Esophagus squamous epithelium (tissue), 5 donors: ENCODE measurements around the gene PLEKHS1. TPM values are rescaled to one million over a fixed set of nuclear protein-coding genes. Genes with fewer than 3 reads are reported as not detected.
A peak's percentile ranks its signal among the peaks of the same experiment; 100 is the strongest.

Source experiments
- DNase-seq: peaks from one replicate; lab custom pipeline; 2025; lab: John Stamatoyannopoulos, UW
- H3K27ac ChIP-seq, 4 donors: fragments of 200-600 bp; sonication (generic); one replicate each; pipeline ENCODE4 v1.5.1; 2016 to 2019; ENCODE audit warnings: mild to moderate bottlenecking in 1 of 4
- H3K27me3 ChIP-seq, 4 donors: fragments of 200-600 bp; sonication (generic); 1 replicate in 3 of 4; 2 replicates in 1 of 4; pipeline versions ENCODE4 v1.5.1 to v1.6.0; 2017 to 2021; ENCODE audit warnings: antibody characterized with exemption in 1 of 4
- H3K36me3 ChIP-seq, 3 donors: fragments of 200-600 bp; sonication (generic); one replicate each; pipeline ENCODE4 v1.5.1; 2016 to 2019
- H3K4me1 ChIP-seq, 3 donors: fragments of 200-600 bp; sonication (generic); one replicate each; pipeline ENCODE4 v1.5.1; 2017 to 2019
- H3K4me3 ChIP-seq, 4 donors: fragments of 200-600 bp; sonication (generic); 1 replicate in 3 of 4; 2 replicates in 1 of 4; pipeline ENCODE4 v1.5.1; 2016 to 2019; ENCODE audit warnings: mild to moderate bottlenecking in 2 of 4, moderate library complexity in 1 of 4
- H3K9me3 ChIP-seq, 3 donors: fragments of 200-600 bp; sonication (generic); one replicate each; pipeline ENCODE4 v1.5.1; 2016 to 2019
- CTCF ChIP-seq, 6 experiments: fragments of 450-650 bp in 4 of 6; fragments of 200-600 bp in 2 of 6; sonication (generic) in 2 of 6; IDR thresholded peaks; one replicate each; pipeline ENCODE4 v1.5.1; 2016 to 2019; ENCODE audit warnings: antibody characterized with exemption in 6 of 6, mild to moderate bottlenecking in 4 of 6, moderate library complexity in 4 of 6
- POLR2A ChIP-seq, 4 donors: fragments of 450-650 bp; IDR thresholded peaks; one replicate each; pipeline ENCODE4 v1.6.1; 2017; ENCODE audit warnings: antibody characterized with exemption in 4 of 4, mild to moderate bottlenecking in 4 of 4, moderate library complexity in 3 of 4
- WGBS, 2 donors: methylation state at CpG; one replicate each; pipeline ENCODE4 v1.1.5; 2018; 5-methylcytosine and 5-hydroxymethylcytosine counted together
- intact Hi-C: fragments of 100-400 bp; cut with DNase I; formaldehyde crosslinking; loops from one replicate; pipeline ENCODE4 v1.15.0; 2022
- total RNA-seq, 4 donors: library from RNA; depleted of rRNA; stranded (reverse); fragments of >200 nt; gene quantifications; one replicate each; pipeline ENCODE4 v1.1.0, GENCODE V29; 2016
- donor health status: DM: yes; HTN: yes; CAD: no.

The PLEKHS1 gene
- total RNA-seq, 4 donors from 2014 or later, result 0.82 TPM; not detected in 3

GRCh38 chr10:113782986-113783704 lies 31.7 kb downstream of the PLEKHS1 start:
- no peaks in the 10 kb centered on the region for H3K9me3 ChIP-seq
- H3K4me1 ChIP-seq, result peaks cover 0 to 7% (median 3%) of the 10 kb centered on the region in 3 donors
- intact Hi-C loops, result no loop called here
- 83 to 86% methylated on average over 8 of the region's 8 CpGs for whole genome bisulfite sequencing, 2 donors
- H3K36me3 ChIP-seq, result no peaks in the 10 kb centered on the region
- no peak for DNase-seq
- no peak overlapping the region for H3K4me3 ChIP-seq
- TF ChIP-seq POLR2A (IDR thresholded peaks at IDR 0.05) (no peak), CTCF (IDR thresholded peaks at IDR 0.05) (no peak)
- H3K27me3 ChIP-seq, result no peaks in the 10 kb centered on the region
- no peak overlapping the region for H3K27ac ChIP-seq

- H3K4me1 ChIP-seq, result peaks cover 0 to 19% (median 15%) of the 10 kb centered on the region in 3 donors
- intact Hi-C loops, result no loop called here
- WGBS, 2 donors, result 7 to 14% methylated on average over 9 of the region's 9 CpGs
- peak overlapping the region; percentile 35 to 66 (median 54) for H3K27ac ChIP-seq
- H3K9me3 ChIP-seq, result no peaks in the 10 kb centered on the region
- TF ChIP-seq POLR2A (IDR thresholded peaks at IDR 0.05), result no peak
- no peak for TF ChIP-seq CTCF (IDR thresholded peaks at IDR 0.05)
- DNase-seq, result no peak
- H3K36me3 ChIP-seq, result no peaks in the 10 kb centered on the region
- peak overlapping the region in 1 of 4 donors; percentile 39 for H3K4me3 ChIP-seq
- H3K27me3 ChIP-seq, result no peaks in the 10 kb centered on the region
These were observed 37.2 kb downstream of the PLEKHS1 start for GRCh38 chr10:113788604-113789083.

DNA sequence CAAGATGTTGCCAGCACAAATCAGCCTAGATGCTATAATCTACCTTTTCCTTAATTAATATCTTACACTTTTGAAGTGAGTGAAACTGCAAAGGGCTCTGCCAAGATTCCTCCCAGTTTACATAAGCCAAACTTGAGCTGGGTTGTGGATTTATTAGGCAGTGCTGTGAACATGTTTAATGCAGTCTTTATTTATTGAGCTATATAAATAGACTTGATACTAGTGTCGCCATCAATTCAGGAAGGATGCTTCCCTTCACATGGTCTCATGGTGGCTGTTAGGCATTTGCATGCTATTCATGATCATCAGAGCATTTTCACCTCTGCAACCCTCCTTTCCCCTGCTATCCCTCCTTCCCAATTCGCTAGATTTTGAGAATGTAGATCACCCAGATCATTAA lies 40.2 kb downstream of the PLEKHS1 start:
- Histone ChIP-seq H3K27me3 (peaks cover 0 to 10% (median 0%) of the 10 kb centered on the region in 4 donors), H3K27ac (no peak overlapping the region), H3K4me3 (no peak overlapping the region), H3K36me3 (no peaks in the 10 kb centered on the region), H3K9me3 (no peaks in the 10 kb centered on the region), H3K4me1 (peaks cover 0 to 19% (median 15%) of the 10 kb centered on the region in 3 donors)
- no peak for TF ChIP-seq CTCF (IDR thresholded peaks at IDR 0.05)
- no peak for TF ChIP-seq POLR2A (IDR thresholded peaks at IDR 0.05)
- WGBS, 2 donors, result 56 to 73% methylated on average over 2 of the region's 2 CpGs
- intact Hi-C loops, result no loop called here
- DNase-seq, result no peak

GRCh38 chr10:113801569-113801968 lies 50.1 kb downstream of the PLEKHS1 start:
- no peak overlapping the region for H3K4me3 ChIP-seq
- no peaks in the 10 kb centered on the region for H3K27me3 ChIP-seq
- TF ChIP-seq POLR2A (IDR thresholded peaks at IDR 0.05) (no peak), CTCF (IDR thresholded peaks at IDR 0.05) (no peak)
- no peaks in the 10 kb centered on the region for H3K36me3 ChIP-seq
- peak overlapping the region in 1 of 4 donors; percentile 52 for H3K27ac ChIP-seq
- WGBS, 2 donors, result 70 to 73% methylated on average over 6 of the region's 6 CpGs
- no peaks in the 10 kb centered on the region for H3K9me3 ChIP-seq
- peaks cover 0 to 31% (median 4%) of the 10 kb centered on the region in 3 donors for H3K4me1 ChIP-seq
- intact Hi-C loops, result loop anchor here (5.0 kb wide), 1 partner anchor 301 kb away; no protein-coding TSS in a partner anchor
- DNase-seq, result no peak

- Histone ChIP-seq H3K27me3 (no peaks in the 10 kb centered on the region), H3K27ac (peak overlapping the region in 2 of 4 donors; percentile 32 to 52), H3K36me3 (no peaks in the 10 kb centered on the region), H3K4me3 (no peak overlapping the region), H3K4me1 (peaks cover 0 to 31% (median 4%) of the 10 kb centered on the region in 3 donors), H3K9me3 (no peaks in the 10 kb centered on the region)
- DNase-seq, result no peak
- no peak for TF ChIP-seq CTCF (IDR thresholded peaks at IDR 0.05)
- WGBS, 2 donors, result 28 to 30% methylated on average over 4 of the region's 4 CpGs
- intact Hi-C loops, result loop anchor here (5.0 kb wide), 1 partner anchor 299 kb away; no protein-coding TSS in a partner anchor
These were observed 51.5 kb downstream of the PLEKHS1 start for GRCh38 chr10:113802997-113803396.
